Mesendoderm (in vitro differentiated cells): Measurements from ENCODE around the gene AFAP1.
A peak's percentile ranks its signal among the peaks of the same experiment; 100 is the strongest.

Experiments used
- DNase-seq: peaks from one replicate; pipeline ENCODE4 v3.0.0; 2013
- H2AK5ac ChIP-seq: 2 replicates; pipeline ENCODE4 v1.6.1; 2013; ENCODE audit warnings: low read length, inconsistent platforms
- H2BK120ac ChIP-seq: 2 replicates; pipeline ENCODE4 v1.6.1; 2013; ENCODE audit warnings: low read depth, mild to moderate bottlenecking, low read length, moderate library complexity, mixed read lengths
- H2BK15ac ChIP-seq: replicated peaks from 2 replicates; pipeline ENCODE4 v1.6.1; 2013; ENCODE audit warnings: low read depth, mild to moderate bottlenecking, moderate library complexity
- H2BK5ac ChIP-seq: 2 replicates; pipeline ENCODE4 v1.6.1; 2013; ENCODE audit warnings: low read length, inconsistent platforms
- H3K18ac ChIP-seq: 2 replicates; pipeline ENCODE4 v1.6.1; 2013; ENCODE audit warnings: mild to moderate bottlenecking, low read length, mixed read lengths
- H3K23ac ChIP-seq: one replicate; pipeline ENCODE4 v1.6.1; 2013; ENCODE audit warnings: low read length
- H3K27ac ChIP-seq: 2 replicates; pipeline ENCODE4 v1.5.1; 2013; ENCODE audit warnings: low read depth, mild to moderate bottlenecking, inconsistent platforms, low read length, moderate library complexity
- H3K27me3 ChIP-seq: 2 replicates; pipeline ENCODE4 v1.6.1; 2013; ENCODE audit warnings: low read length, control low read depth, mild to moderate bottlenecking, inconsistent platforms; ENCODE audit not compliant: insufficient read depth, poor library complexity
- H3K36me3 ChIP-seq: 2 replicates; pipeline ENCODE4 v1.6.1; 2013; ENCODE audit warnings: low read length, inconsistent platforms; ENCODE audit not compliant: control insufficient read depth, insufficient read depth
- H3K4ac ChIP-seq: one replicate; pipeline ENCODE4 v1.6.1; 2013; ENCODE audit warnings: low read depth, mild to moderate bottlenecking, low read length, moderate library complexity
- H3K4me1 ChIP-seq: 2 replicates; pipeline ENCODE4 v1.6.1; 2013; ENCODE audit warnings: low read depth, low read length, inconsistent platforms; ENCODE audit not compliant: control insufficient read depth
- H3K4me2 ChIP-seq: 2 replicates; pipeline ENCODE4 v1.6.1; 2013; ENCODE audit warnings: low read length
- H3K4me3 ChIP-seq: 2 replicates; pipeline ENCODE4 v1.5.1; 2013; ENCODE audit warnings: mild to moderate bottlenecking, low read length
- H3K56ac ChIP-seq: one replicate; pipeline ENCODE4 v1.6.1; 2013; ENCODE audit warnings: low read length
- H3K79me1 ChIP-seq: 2 replicates; pipeline ENCODE4 v1.6.1; 2013; ENCODE audit warnings: low read length, inconsistent platforms
- H3K79me2 ChIP-seq: 2 replicates; pipeline ENCODE4 v1.6.1; 2013; ENCODE audit warnings: mild to moderate bottlenecking, low read length; ENCODE audit not compliant: control insufficient read depth, insufficient read depth
- H3K9ac ChIP-seq: 2 replicates; pipeline ENCODE4 v1.6.1; 2013; ENCODE audit warnings: low read length, inconsistent platforms
- H4K5ac ChIP-seq: one replicate; pipeline ENCODE4 v1.6.1; 2013; ENCODE audit warnings: low read length
- H4K8ac ChIP-seq: one replicate; pipeline ENCODE4 v1.6.1; 2013; ENCODE audit warnings: low read depth, mild to moderate bottlenecking, control low read depth, low read length, moderate library complexity
- WGBS: extraction: QIAGEN DNeasy Blood & Tissue Kit; methylation state at CpG from one replicate; pipeline ENCODE4 v1.1.7; 2013; ENCODE audit warnings: low lambda C conversion rate, missing lambda C conversion rate; ENCODE audit not compliant: insufficient coverage; ENCODE audit errors: extremely low coverage; 5-methylcytosine and 5-hydroxymethylcytosine counted together

The AFAP1 gene

DNA sequence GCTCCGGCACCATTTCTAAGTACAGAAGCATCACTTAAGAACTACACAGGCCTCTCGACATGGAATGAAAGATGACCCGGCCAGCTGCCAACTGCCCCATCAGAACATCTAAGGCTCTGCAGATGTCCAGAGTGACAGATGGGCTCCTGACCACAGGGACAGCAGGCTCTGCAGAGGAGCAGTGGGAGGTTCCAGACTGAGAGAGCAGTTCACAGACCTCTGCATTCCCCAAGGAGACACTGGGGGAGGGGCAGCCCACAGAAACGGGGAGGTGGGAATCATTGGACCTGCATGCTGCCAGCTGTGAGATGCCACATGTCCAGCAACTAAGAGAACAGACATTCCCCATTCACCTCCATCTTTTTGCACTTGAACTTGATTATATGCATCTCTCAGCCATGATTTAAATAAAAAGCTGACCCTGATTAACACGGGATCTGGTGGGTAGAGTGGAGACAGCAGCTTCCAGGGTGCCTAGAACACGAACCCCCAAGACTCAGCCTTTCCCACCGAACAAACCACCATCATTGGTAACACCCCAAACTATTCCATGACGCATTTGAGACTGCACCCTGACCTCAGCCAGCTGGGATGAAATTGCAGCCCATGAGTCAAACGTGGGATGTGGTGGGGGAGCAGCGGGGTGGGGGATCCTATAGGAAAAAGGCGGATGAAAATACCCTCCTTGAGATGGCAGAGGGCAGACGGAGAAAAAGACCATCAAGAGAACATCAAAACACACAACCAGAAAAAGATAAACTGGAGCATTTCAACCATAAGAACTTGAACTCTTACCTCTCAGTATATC lies 47.2 kb downstream of the AFAP1 start:
- Histone ChIP-seq H3K27ac (no peak overlapping the region), H2AK5ac (no peak overlapping the region), H3K4ac (no peak overlapping the region), H2BK120ac (no peak overlapping the region), H3K56ac (no peak overlapping the region), H3K4me1 (peaks cover 14% of the 10 kb centered on the region), H3K9ac (no peak overlapping the region), H3K23ac (no peak overlapping the region), H3K18ac (peak overlapping the region; percentile 57), H2BK5ac (no peak overlapping the region), H4K5ac (no peak overlapping the region), H3K4me2 (no peak overlapping the region), H3K79me2 (peaks cover 49% of the 10 kb centered on the region), H3K4me3 (no peak overlapping the region), H3K79me1 (peaks cover 17% of the 10 kb centered on the region), H4K8ac (no peak overlapping the region), H3K36me3 (no peaks in the 10 kb centered on the region), H2BK15ac (no peak overlapping the region), H3K27me3 (no peaks in the 10 kb centered on the region)
- DNase-seq, result peak; percentile 69
- WGBS, result no CpG with 5 or more reads among the region's 12 CpGs

DNA sequence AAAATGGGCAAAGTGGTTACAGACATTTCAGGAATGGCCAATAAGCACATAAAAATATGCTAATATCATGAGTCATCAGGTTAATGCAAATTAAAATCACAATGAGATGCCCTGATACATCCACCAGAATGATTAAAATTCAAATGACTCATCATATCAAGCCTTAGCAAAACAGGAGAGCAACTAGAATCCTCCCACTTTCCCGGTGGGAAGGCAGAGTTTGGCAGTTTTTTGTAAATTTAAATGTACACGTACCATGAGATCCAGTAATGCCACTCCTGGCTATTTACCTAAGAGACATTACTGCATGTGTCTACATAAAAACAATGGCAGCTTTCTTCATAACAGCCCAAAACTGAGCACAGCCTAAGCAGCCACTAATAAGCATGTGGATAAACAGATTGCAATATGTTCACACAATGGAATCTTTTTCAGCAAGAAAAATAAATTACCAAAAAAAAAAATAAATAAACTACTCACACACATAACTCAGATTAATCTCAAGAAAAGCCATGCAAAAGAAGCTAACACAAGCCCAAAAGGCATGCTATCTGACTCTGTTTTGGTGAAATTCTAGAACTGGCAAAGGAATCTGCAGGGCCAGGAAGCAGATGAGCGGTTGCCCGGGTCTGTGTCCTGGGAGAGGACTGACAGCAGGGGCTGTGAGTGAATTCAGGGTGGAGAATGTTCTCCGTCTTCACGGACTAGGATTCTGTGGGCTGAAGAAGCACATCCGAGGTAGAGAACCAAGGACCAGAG lies 48.8 kb downstream of the AFAP1 start:
- Histone ChIP-seq H3K18ac (peak overlapping the region; percentile 62), H2BK5ac (no peak overlapping the region), H2BK120ac (no peak overlapping the region), H4K5ac (no peak overlapping the region), H3K4ac (no peak overlapping the region), H3K36me3 (no peaks in the 10 kb centered on the region), H2AK5ac (no peak overlapping the region), H3K56ac (no peak overlapping the region), H3K4me3 (no peak overlapping the region), H3K79me2 (peaks cover 47% of the 10 kb centered on the region), H4K8ac (no peak overlapping the region), H3K79me1 (peaks cover 17% of the 10 kb centered on the region), H3K4me2 (no peak overlapping the region), H2BK15ac (no peak overlapping the region), H3K4me1 (peaks cover 9% of the 10 kb centered on the region), H3K27me3 (no peaks in the 10 kb centered on the region), H3K23ac (no peak overlapping the region), H3K27ac (no peak overlapping the region), H3K9ac (peak overlapping the region; percentile 2)
- WGBS, result no CpG with 5 or more reads among the region's 7 CpGs
- peak; percentile 67 for DNase-seq

DNA sequence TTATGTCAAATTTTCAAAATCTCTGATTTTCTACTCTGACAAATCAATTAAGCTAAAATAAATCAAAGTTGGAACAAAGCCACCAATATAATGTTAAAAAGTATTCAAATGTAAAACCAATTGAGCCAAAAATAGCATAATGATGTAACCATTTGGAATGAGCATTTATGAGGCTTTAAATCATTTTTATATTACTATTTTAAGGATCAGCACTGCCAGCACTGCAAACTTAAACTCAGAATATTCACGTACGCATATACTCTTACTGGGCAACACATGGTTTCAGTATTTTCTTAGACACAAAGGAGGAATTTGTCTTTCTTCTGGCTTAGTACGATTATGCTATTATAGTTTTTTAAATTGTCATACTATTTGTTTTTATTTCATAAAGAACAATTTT lies 52.2 kb downstream of the AFAP1 start:
- H3K4ac ChIP-seq, result no peak overlapping the region
- H3K56ac ChIP-seq, result no peak overlapping the region
- no peak overlapping the region for H3K4me3 ChIP-seq
- no peaks in the 10 kb centered on the region for H3K27me3 ChIP-seq
- H3K9ac ChIP-seq, result no peak overlapping the region
- H3K36me3 ChIP-seq, result peaks cover 2% of the 10 kb centered on the region
- H2BK15ac ChIP-seq, result no peak overlapping the region
- peaks cover 6% of the 10 kb centered on the region for H3K4me1 ChIP-seq
- H3K79me2 ChIP-seq, result peaks cover 42% of the 10 kb centered on the region
- H3K23ac ChIP-seq, result no peak overlapping the region
- no peak overlapping the region for H2AK5ac ChIP-seq
- H2BK5ac ChIP-seq, result no peak overlapping the region
- no CpG with 5 or more reads among the region's 3 CpGs for WGBS
- H3K27ac ChIP-seq, result no peak overlapping the region
- no peak overlapping the region for H4K5ac ChIP-seq
- H3K18ac ChIP-seq, result no peak overlapping the region
- no peak overlapping the region for H2BK120ac ChIP-seq
- no peak overlapping the region for H4K8ac ChIP-seq
- no peak overlapping the region for H3K4me2 ChIP-seq
- no peak for DNase-seq
- peaks cover 17% of the 10 kb centered on the region for H3K79me1 ChIP-seq

DNA sequence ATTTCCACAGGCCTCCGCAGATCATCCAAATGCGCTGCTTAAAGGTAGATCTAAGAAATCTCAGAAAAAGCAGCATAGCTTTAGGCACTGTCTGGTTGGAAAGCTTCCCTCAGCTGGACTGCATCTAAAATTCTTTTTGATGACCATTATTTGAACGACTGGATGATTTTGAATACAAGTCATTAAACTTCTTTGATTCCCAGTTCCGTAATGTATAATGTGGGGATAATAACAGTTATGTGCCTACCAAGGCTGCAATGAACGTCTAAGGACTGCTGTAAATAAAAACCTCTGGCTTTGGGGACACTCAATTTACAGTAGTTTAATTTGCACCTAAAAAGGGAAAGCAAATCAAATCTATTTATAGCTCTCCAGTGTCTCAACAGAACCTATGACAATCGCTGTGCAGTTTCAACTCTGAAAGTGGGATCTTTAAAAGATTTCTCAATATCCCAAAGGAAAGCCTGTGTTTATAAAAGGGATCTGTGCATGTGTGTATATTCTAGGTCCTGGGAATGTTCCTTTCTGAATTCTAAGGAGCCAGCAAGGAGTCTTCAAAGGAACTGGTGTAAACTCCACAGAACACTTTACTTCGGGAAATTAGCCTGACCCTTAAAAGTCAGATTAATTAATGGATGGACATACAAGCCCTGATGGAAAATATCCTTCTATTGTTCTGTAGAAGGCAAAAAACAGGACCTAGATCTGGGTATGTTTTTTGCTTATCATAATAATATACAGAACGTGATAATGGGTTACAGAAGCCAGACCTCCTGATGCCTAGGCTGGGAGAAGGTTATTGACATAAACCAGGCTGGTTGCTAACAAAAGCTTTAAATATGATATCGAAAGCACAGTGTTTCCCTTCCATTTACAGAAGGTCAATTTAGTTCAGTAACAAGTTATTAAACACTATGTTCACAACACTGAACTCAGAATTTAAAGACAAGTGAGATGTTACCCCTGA lies 53.4 kb downstream of the AFAP1 start:
- H2BK15ac ChIP-seq, result no peak overlapping the region
- H3K79me2 ChIP-seq, result peaks cover 45% of the 10 kb centered on the region
- no peak overlapping the region for H3K27ac ChIP-seq
- H3K27me3 ChIP-seq, result no peaks in the 10 kb centered on the region
- no peak overlapping the region for H2BK5ac ChIP-seq
- peaks cover 2% of the 10 kb centered on the region for H3K36me3 ChIP-seq
- H3K9ac ChIP-seq, result no peak overlapping the region
- no peak overlapping the region for H3K56ac ChIP-seq
- peaks cover 2% of the 10 kb centered on the region for H3K4me1 ChIP-seq
- no peak overlapping the region for H3K4me2 ChIP-seq
- no peak overlapping the region for H2BK120ac ChIP-seq
- H2AK5ac ChIP-seq, result no peak overlapping the region
- no peak overlapping the region for H3K4ac ChIP-seq
- no peak overlapping the region for H4K5ac ChIP-seq
- DNase-seq, result no peak
- peaks cover 20% of the 10 kb centered on the region for H3K79me1 ChIP-seq
- H4K8ac ChIP-seq, result no peak overlapping the region
- WGBS, result no CpG with 5 or more reads among the region's 9 CpGs
- no peak overlapping the region for H3K4me3 ChIP-seq
- H3K18ac ChIP-seq, result no peak overlapping the region
- H3K23ac ChIP-seq, result no peak overlapping the region

DNA sequence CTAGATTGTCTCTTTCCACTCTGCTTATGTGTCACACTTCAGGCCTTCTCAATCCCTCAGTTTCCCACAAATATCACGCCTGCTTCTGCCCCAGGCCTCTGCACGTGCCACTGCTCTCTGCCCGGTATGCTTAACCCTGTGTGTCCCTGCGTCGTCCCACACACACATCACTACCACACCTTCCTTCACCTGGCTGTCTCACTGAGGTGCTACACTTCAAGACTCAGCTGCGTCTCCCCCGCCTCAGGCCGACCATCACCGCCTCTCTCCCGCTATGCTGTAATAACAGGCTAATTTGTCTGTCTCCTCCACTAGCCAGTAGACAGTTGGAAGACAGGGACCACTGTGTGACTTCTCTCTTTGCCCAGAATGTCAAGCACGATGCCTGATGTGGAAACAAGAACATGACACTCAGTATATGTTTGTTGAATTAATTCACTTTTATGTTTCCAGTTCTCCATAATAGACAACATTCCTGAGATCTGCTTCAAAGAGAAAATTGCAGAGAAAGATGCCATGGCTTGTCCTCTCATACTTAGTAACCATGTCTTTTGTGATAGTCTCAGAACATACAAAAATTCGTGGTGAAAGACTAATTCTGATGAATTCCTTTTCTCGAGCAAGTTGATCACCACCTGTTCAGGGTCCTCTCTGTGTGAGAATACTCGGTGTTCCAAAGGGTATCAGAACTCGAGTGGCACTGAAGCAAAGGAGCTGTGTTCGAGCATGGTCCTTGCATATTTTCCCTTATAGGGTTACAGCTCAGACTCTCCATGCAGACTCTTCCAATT lies 54.2 kb downstream of the AFAP1 start:
- Histone ChIP-seq H2BK15ac (no peak overlapping the region), H3K4me2 (no peak overlapping the region), H3K36me3 (peaks cover 2% of the 10 kb centered on the region), H3K79me1 (peaks cover 27% of the 10 kb centered on the region), H3K27me3 (no peaks in the 10 kb centered on the region), H3K18ac (no peak overlapping the region), H3K4me1 (peaks cover 5% of the 10 kb centered on the region), H3K4me3 (no peak overlapping the region), H3K79me2 (peaks cover 52% of the 10 kb centered on the region), H3K56ac (no peak overlapping the region), H2BK120ac (no peak overlapping the region), H3K9ac (no peak overlapping the region), H3K23ac (no peak overlapping the region), H2BK5ac (no peak overlapping the region), H4K5ac (no peak overlapping the region), H4K8ac (no peak overlapping the region), H2AK5ac (no peak overlapping the region), H3K27ac (no peak overlapping the region), H3K4ac (no peak overlapping the region)
- no CpG with 5 or more reads among the region's 16 CpGs for WGBS
- DNase-seq, result no peak
